Activated naive CD8-positive, alpha-beta T cell (primary cell): ENCODE measurements around the gene GPHN.
"Not testable (repeated sequence)": the region's sequence is repeated elsewhere in the genome, so short reads cannot be mapped to it uniquely, and the experiment has no call there.

Experiments used
- H3K27ac Mint-ChIP-seq: one replicate; pipeline ENCODE4 v1.8.0; 2021; ENCODE audit warnings: mixed read lengths
- H3K27me3 Mint-ChIP-seq: one replicate; pipeline ENCODE4 v1.8.0; 2021; ENCODE audit warnings: mixed read lengths
- H3K36me3 Mint-ChIP-seq: one replicate; pipeline ENCODE4 v1.8.0; 2021; ENCODE audit warnings: mixed read lengths
- H3K4me1 Mint-ChIP-seq: one replicate; pipeline ENCODE4 v1.8.0; 2021; ENCODE audit warnings: low read depth, mixed read lengths
- H3K4me3 Mint-ChIP-seq: one replicate; pipeline ENCODE4 v1.8.0; 2021; ENCODE audit warnings: mild to moderate bottlenecking, mixed read lengths
- H3K9me3 Mint-ChIP-seq: one replicate; pipeline ENCODE4 v1.8.0; 2021; ENCODE audit warnings: low read depth, mixed read lengths

GPHN gene

GRCh38 chr14:67059596-67059995 lies 551.6 kb downstream of the GPHN start:
- H3K4me3 Mint-ChIP-seq = no peak overlapping the region

GRCh38 chr14:67060546-67060945 lies 552.6 kb downstream of the GPHN start:
- Mint-ChIP-seq H3K36me3 (peaks cover 28% of the 10 kb centered on the region), H3K27ac (no peak overlapping the region), H3K4me3 (no peak overlapping the region), H3K27me3 (no peaks in the 10 kb centered on the region), H3K4me1 (no peaks in the 10 kb centered on the region), H3K9me3 (peaks cover 7% of the 10 kb centered on the region)

More at GRCh38 chr14:67059596-67059995, 551.6 kb downstream of the GPHN start:
- H3K4me1 Mint-ChIP-seq = no peaks in the 10 kb centered on the region
- no peak overlapping the region for H3K27ac Mint-ChIP-seq
- H3K9me3 Mint-ChIP-seq = peaks cover 7% of the 10 kb centered on the region
- peaks cover 21% of the 10 kb centered on the region for H3K36me3 Mint-ChIP-seq
- no peaks in the 10 kb centered on the region for H3K27me3 Mint-ChIP-seq

GRCh38 chr14:67067070-67067814 lies 559.3 kb downstream of the GPHN start:
- not testable (repeated sequence) for H3K27ac Mint-ChIP-seq, H3K27me3 Mint-ChIP-seq, H3K9me3 Mint-ChIP-seq, H3K4me3 Mint-ChIP-seq
- Mint-ChIP-seq H3K4me1 (peaks cover 14% of the 10 kb centered on the region), H3K36me3 (peaks cover 33% of the 10 kb centered on the region)

- Mint-ChIP-seq H3K4me3 (no peak overlapping the region), H3K36me3 (peaks cover 32% of the 10 kb centered on the region), H3K9me3 (no peaks in the 10 kb centered on the region), H3K4me1 (peaks cover 14% of the 10 kb centered on the region), H3K27me3 (no peaks in the 10 kb centered on the region), H3K27ac (no peak overlapping the region)
Measured at GRCh38 chr14:67068251-67068650, 560.3 kb downstream of the GPHN start.

DNA sequence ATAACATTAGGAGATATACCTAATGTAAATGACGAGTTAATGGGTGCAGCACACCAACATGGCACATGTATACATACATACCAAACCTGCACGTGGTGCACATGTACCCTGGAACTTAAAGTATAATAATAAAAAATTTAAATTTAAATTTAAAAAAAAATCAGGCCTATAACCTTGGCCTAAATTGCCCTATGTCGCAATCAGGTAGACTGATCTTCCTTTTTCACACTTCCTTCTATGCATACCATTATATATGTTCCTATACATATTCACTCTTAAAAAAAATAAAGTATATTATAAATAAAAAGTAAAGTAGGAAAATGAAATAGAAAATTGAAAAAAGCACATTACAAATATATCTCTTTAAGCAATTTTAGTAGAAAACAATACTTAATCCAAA lies 563.6 kb downstream of the GPHN start:
- Mint-ChIP-seq H3K9me3 (no peaks in the 10 kb centered on the region), H3K27me3 (no peaks in the 10 kb centered on the region), H3K4me1 (peaks cover 13% of the 10 kb centered on the region), H3K4me3 (no peak overlapping the region), H3K27ac (no peak overlapping the region), H3K36me3 (peaks cover 8% of the 10 kb centered on the region)

- Mint-ChIP-seq H3K36me3 (peaks cover 23% of the 10 kb centered on the region), H3K4me1 (no peaks in the 10 kb centered on the region), H3K27ac (no peak overlapping the region), H3K4me3 (no peak overlapping the region), H3K27me3 (no peaks in the 10 kb centered on the region), H3K9me3 (peaks cover 9% of the 10 kb centered on the region)
Measured at GRCh38 chr14:67077921-67078320, 570.0 kb downstream of the GPHN start.

GRCh38 chr14:67079846-67080245 lies 571.9 kb downstream of the GPHN start:
- no peak overlapping the region for H3K4me3 Mint-ChIP-seq
- H3K9me3 Mint-ChIP-seq = peaks cover 9% of the 10 kb centered on the region
- no peak overlapping the region for H3K27ac Mint-ChIP-seq
- peaks cover 27% of the 10 kb centered on the region for H3K36me3 Mint-ChIP-seq
- H3K27me3 Mint-ChIP-seq = no peaks in the 10 kb centered on the region
- no peaks in the 10 kb centered on the region for H3K4me1 Mint-ChIP-seq

GRCh38 chr14:67108230-67108629 lies 600.3 kb downstream of the GPHN start:
- Mint-ChIP-seq H3K4me3 (no peak overlapping the region), H3K36me3 (peaks cover 40% of the 10 kb centered on the region), H3K4me1 (no peaks in the 10 kb centered on the region), H3K27ac (no peak overlapping the region), H3K9me3 (peaks cover 24% of the 10 kb centered on the region), H3K27me3 (no peaks in the 10 kb centered on the region)

GRCh38 chr14:67111022-67111421 lies 603.1 kb downstream of the GPHN start:
- no peaks in the 10 kb centered on the region for H3K4me1 Mint-ChIP-seq
- H3K9me3 Mint-ChIP-seq = peaks cover 8% of the 10 kb centered on the region
- H3K27me3 Mint-ChIP-seq = no peaks in the 10 kb centered on the region
- peaks cover 19% of the 10 kb centered on the region for H3K36me3 Mint-ChIP-seq
- H3K4me3 Mint-ChIP-seq = no peak overlapping the region
- no peak overlapping the region for H3K27ac Mint-ChIP-seq

GRCh38 chr14:67112344-67112743 lies 604.4 kb downstream of the GPHN start:
- H3K27me3 Mint-ChIP-seq = no peaks in the 10 kb centered on the region
- H3K27ac Mint-ChIP-seq = no peak overlapping the region
- peaks cover 11% of the 10 kb centered on the region for H3K36me3 Mint-ChIP-seq
- no peaks in the 10 kb centered on the region for H3K4me1 Mint-ChIP-seq
- no peak overlapping the region for H3K4me3 Mint-ChIP-seq
- H3K9me3 Mint-ChIP-seq = no peaks in the 10 kb centered on the region

GRCh38 chr14:67127174-67127573 lies 619.2 kb downstream of the GPHN start:
- no peak overlapping the region for H3K27ac Mint-ChIP-seq

DNA sequence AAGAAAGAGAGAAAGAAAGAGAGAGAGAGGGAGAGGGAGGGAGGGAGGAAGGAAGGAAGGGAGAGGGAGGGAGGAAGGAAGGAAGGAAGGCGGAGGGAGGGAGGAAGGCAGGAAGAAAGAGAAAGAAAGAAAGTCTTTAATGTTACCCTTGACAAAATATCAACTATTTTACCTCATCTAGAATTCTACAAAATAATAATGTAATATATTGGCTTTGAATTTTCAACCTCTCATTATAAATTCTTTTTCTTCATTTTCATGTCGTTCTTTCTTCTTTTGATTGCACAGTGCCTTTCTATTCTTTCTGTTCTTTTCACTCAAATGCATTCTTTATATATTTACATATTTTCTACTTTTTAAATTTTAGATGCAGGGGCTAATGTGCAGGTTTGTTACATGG lies 621.8 kb downstream of the GPHN start:
- Mint-ChIP-seq H3K4me1 (peaks cover 9% of the 10 kb centered on the region), H3K4me3 (no peak overlapping the region), H3K27ac (no peak overlapping the region), H3K9me3 (peaks cover 4% of the 10 kb centered on the region), H3K27me3 (no peaks in the 10 kb centered on the region), H3K36me3 (peaks cover 9% of the 10 kb centered on the region)

More at GRCh38 chr14:67127174-67127573, 619.2 kb downstream of the GPHN start:
- H3K36me3 Mint-ChIP-seq = peaks cover 17% of the 10 kb centered on the region
- peaks cover 4% of the 10 kb centered on the region for H3K9me3 Mint-ChIP-seq
- no peaks in the 10 kb centered on the region for H3K4me1 Mint-ChIP-seq
- no peaks in the 10 kb centered on the region for H3K27me3 Mint-ChIP-seq
- no peak overlapping the region for H3K4me3 Mint-ChIP-seq

DNA sequence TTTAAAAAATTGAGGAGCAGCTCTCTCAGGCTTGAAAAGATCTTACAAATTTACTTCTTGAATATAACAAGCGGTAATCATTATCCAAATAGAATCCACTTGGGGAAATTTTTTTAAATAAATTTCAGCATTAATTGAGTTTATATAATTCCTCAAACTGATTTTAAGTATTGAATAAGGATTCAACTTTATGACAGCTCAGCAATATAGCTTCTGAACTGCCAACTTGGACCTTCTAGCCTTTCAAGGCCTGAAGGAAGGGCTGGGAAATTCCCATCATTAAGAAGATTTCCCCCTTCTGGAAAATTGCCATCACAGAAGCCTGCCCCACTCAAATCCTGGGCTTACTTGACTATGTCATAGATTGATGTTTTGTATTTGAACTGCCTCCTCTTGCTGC lies 623.7 kb downstream of the GPHN start:
- no peaks in the 10 kb centered on the region for H3K9me3 Mint-ChIP-seq
- peaks cover 14% of the 10 kb centered on the region for H3K4me1 Mint-ChIP-seq
- H3K36me3 Mint-ChIP-seq = peaks cover 5% of the 10 kb centered on the region
- no peaks in the 10 kb centered on the region for H3K27me3 Mint-ChIP-seq
- no peak overlapping the region for H3K4me3 Mint-ChIP-seq
- H3K27ac Mint-ChIP-seq = no peak overlapping the region

DNA sequence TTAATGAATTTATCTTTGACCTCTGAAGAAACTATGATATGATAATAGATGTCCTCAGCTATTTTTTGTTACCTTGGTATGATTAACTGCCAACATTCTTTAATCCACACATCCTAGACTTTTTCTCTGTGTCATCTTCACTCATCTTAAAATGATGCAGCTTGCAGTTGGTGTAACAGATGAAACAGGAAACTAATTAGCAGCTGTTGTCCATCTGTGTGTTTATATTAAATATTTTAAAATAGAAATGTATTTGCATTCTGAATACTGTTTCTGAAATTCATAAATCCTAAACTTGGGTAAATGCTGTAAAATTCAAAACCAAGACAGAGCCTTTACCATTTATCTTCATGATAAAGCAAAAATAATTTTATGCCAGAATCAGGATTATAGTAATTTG lies 625.2 kb downstream of the GPHN start:
- no peaks in the 10 kb centered on the region for H3K27me3 Mint-ChIP-seq
- H3K27ac Mint-ChIP-seq = no peak overlapping the region
- no peaks in the 10 kb centered on the region for H3K9me3 Mint-ChIP-seq
- peaks cover 5% of the 10 kb centered on the region for H3K36me3 Mint-ChIP-seq
- H3K4me1 Mint-ChIP-seq = peaks cover 14% of the 10 kb centered on the region
- no peak overlapping the region for H3K4me3 Mint-ChIP-seq

DNA sequence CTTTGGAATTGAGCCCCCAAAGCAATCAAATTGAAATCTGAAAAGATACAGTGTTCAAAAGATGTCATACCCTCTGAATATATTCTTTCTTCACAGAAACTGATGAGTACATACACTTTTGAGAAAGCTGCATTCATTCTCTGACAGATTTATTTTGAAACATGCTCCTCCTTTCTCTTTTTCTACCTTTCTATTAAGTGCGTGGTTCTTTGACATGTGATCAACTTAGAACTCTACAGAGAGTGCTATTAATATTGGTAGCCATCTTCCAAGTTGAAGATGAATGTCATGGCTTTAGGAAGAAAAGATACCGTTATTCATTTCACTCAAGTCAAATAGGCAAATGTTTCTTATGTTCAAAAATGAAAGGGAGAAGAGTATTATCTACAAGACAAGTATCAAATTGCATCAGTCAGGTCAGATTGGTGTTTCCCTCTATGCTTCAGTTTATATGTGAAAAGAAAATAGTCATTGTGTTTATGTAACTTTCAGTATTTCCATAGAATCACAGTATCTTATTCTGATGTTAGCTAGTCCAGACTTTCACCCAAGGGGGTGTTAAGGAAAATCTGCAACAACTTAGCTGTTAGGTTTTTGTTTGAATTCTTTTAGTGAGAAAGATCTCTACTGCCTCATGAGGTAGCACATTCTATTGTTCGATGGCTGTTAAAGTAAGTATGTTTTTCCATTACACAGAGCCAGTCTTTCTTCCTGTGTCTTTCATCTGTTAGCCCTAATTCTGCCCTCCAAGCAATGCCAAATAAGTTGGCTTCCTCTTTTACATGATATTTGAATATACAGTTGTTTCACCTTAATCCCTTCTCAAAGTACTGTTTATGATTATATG lies 625.9 kb downstream of the GPHN start:
- Mint-ChIP-seq H3K4me1 (peaks cover 14% of the 10 kb centered on the region), H3K27me3 (no peaks in the 10 kb centered on the region), H3K27ac (peak overlapping the region; percentile 88), H3K9me3 (no peaks in the 10 kb centered on the region), H3K4me3 (no peak overlapping the region), H3K36me3 (peaks cover 5% of the 10 kb centered on the region)
